ENCODE results near the gene PHLDB2.

The PHLDB2 gene

GRCh38 chr3:111961461-111962164 is 102.5 kb downstream of the PHLDB2 start:
- no peak for DNase-seq (ENCODE audit: low read depth, low spot score)

- peak; percentile 32 for DNase-seq (ENCODE audit: low read depth, low spot score)
These were observed 104.4 kb downstream of the PHLDB2 start for GRCh38 chr3:111963424-111963823.

GRCh38 chr3:111965484-111965883 is 106.4 kb downstream of the PHLDB2 start:
- no peak for DNase-seq (ENCODE audit: low read depth, low spot score)

- DNase-seq (ENCODE audit: low read depth, low spot score) = no peak
These were observed 108.0 kb downstream of the PHLDB2 start for GRCh38 chr3:111967068-111967467.

GRCh38 chr3:111967651-111968274 is 108.7 kb downstream of the PHLDB2 start:
- peak; percentile 27 for DNase-seq (ENCODE audit: low read depth, low spot score)

- no peak for DNase-seq (ENCODE audit: low read depth, low spot score)
These were observed 109.4 kb downstream of the PHLDB2 start for GRCh38 chr3:111968319-111969054.

GRCh38 chr3:111970376-111970775 is 111.3 kb downstream of the PHLDB2 start:
- no peak for DNase-seq (ENCODE audit: low read depth, low spot score)

- no peak for DNase-seq (ENCODE audit: low read depth, low spot score)
These were observed 112.6 kb downstream of the PHLDB2 start for GRCh38 chr3:111971533-111972130.

- no peak for DNase-seq (ENCODE audit: low read depth, low spot score)
These were observed 113.8 kb downstream of the PHLDB2 start for GRCh38 chr3:111972891-111973290.

GRCh38 chr3:111975131-111975530 is 116.1 kb downstream of the PHLDB2 start:
- DNase-seq (ENCODE audit: low read depth, low spot score) = no peak

GRCh38 chr3:111976254-111976653 is 117.2 kb downstream of the PHLDB2 start:
- DNase-seq (ENCODE audit: low read depth, low spot score) = no peak

GRCh38 chr3:111978583-111979433 is 119.7 kb downstream of the PHLDB2 start, which contains the start of gene ABHD10:
TSS of gene ABHD10 (plus strand) at chr3:111979026. CDS start at chr3:111979062, 36 bp downstream.
- peak; percentile 90 for DNase-seq (ENCODE audit: low read depth, low spot score)

- DNase-seq (ENCODE audit: low read depth, low spot score) = no peak
These were observed 120.5 kb downstream of the PHLDB2 start for GRCh38 chr3:111979434-111980038.

- no peak for DNase-seq (ENCODE audit: low read depth, low spot score)
These were observed 121.8 kb downstream of the PHLDB2 start for GRCh38 chr3:111980716-111981456.

- DNase-seq (ENCODE audit: low read depth, low spot score) = no peak
These were observed 122.3 kb downstream of the PHLDB2 start for GRCh38 chr3:111981457-111981763.

- no peak for DNase-seq (ENCODE audit: low read depth, low spot score)
These were observed 125.7 kb downstream of the PHLDB2 start for GRCh38 chr3:111984636-111985298.

- no peak for DNase-seq (ENCODE audit: low read depth, low spot score)
These were observed 127.7 kb downstream of the PHLDB2 start for GRCh38 chr3:111986800-111987199.

GRCh38 chr3:111989061-111989678 is 130.1 kb downstream of the PHLDB2 start:
- no peak for DNase-seq (ENCODE audit: low read depth, low spot score)

GRCh38 chr3:111993038-111993437 is 134.0 kb downstream of the PHLDB2 start:
- no peak for DNase-seq (ENCODE audit: low read depth, low spot score)
